ENCODE measurements around the gene SNAI3.

DNA sequence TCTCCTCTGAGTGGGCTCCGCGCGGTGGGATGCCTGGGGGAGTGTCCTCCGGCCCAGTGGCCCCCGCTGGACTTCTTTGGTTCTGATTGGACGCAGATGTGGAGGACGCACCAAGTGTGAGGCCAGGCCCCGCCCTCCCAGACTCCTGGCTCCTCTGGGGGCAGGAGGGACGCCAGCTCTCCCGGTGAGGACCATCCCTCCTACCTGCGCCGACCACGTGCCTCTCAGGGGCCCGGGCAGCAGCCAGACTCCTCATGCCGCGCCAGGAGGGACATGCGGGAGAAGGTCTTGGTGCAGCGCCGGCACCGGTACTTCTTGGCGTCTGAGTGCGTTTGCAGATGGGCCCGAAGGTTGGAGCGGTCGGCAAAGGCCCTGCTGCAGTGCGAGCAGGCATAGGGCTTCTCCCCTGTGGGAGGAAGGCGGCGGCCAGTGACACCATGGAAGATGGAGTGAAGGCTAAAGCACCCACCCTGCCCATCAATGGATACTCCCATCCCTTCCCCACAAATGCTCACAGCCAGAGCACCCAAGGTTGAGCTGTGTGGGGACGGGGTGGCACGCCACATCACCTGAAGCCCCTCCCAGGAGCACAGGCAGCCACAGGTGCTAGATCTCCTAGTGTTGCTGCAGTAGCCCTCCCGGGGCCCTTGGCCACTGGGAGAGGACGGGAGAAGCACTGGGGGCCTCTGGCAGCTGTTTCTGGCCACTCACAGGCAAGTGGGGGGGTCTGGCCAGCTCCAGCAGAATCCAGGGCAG lies 7.9 kb downstream of the SNAI3 start:
- TF ChIP-seq CTCF (IDR thresholded peaks at IDR 0.05; ENCODE audit: insufficient read depth, low read length, poor library complexity, severe bottlenecking) (no peak), EZH2phosphoT487 (conservative IDR thresholded peaks at IDR 0.05; ENCODE audit: low read length) (no peak)

Measured in SU-DHL-6 (cell line).